ENCODE data around the gene ARHGEF4.

Gene ARHGEF4

DNA sequence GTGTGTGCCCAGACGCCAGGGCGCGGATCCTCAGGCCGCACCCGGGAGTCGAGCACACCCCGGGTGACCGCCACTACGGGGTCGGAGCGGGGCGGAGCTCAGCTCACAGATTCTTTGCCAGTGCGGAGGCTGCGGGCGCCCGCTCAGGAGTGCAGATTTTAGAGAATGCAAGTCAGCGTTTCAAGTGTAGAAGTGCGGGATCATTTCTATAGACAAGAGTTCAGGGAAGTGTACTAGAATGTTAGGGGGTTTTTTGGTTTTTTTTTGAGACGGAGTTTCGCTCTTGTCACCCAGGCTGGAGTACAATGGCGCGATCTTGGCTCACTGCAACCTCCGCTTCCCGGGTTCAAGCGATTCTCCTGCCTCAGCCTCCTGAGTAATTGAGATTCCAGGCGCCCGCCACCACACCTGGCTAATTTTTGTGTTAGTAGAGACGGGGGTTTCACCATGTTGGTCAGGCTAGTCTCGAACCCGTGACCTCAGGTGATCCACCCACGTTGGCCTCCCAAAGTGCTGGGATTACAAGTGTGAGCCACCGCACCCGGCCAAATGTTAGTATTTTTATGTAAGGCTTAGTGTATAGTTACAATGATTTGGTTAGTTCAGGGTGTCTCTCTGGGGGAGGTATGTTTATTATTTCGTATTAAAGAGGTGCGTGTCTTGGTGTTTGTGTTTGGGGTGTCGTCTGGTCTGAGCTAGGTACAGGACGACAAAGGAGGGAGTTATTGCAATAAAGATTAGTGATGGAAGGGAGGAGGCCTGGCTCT is 257.2 kb downstream of the ARHGEF4 start:
- H3K4me3 ChIP-seq (ENCODE audit: low read length) = peak overlapping the region; percentile 94
- no peak for TF ChIP-seq ZNF274 (IDR thresholded peaks at IDR 0.05; ENCODE audit: low read depth, low read length)

DNA sequence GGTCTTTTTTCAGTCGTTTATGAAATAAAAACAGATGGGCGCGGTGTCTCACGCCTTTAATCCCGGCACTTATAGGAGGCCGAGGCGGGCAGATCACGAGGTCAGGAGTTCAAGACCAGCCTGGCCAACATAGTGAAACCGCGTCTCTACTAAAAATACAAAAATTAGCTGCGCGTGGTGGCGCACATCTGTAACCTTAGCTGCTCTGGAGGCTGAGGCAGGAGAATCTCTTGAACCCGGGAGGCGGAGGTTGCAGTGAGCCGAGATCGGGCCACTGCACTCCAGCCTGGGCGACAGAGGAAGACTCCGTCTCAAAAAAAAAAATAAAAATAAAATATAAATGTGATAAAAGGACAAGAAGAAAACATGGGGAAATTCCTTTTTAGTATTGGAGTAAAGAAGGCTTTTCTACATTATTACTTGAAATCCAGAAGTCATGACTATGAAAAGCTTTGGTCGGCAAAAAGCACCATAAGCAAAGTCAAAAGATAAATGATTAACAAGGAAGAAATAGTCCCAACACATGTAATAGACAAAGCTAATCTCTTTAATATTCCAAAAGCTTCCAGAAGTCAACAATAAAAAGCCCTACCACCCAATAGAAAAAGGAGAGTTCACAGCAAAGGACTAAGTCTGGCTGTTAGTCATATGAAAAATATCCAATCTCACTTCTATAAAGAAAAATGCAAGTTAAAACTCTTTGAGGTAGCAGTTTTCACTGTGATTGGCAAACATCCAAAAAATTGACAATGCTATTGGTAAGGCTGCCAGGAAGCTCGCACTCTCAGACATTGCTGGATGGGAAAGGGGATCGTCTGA is 258.0 kb downstream of the ARHGEF4 start:
- H3K4me3 ChIP-seq (ENCODE audit: low read length) = no peak overlapping the region
- TF ChIP-seq ZNF274 (IDR thresholded peaks at IDR 0.05; ENCODE audit: low read depth, low read length) = no peak

Measured in GM08714 (cell line).